Stimulated activated CD4-positive, alpha-beta T cell treated with anti-CD3 and anti-CD28 coated beads, Interleukin-2, amount 100 ng/mL, for 4 hours (primary cell): ENCODE data around the gene TACR1.

Source experiments
- DNase-seq: peaks from one replicate; pipeline ENCODE4 v3.0.0-alpha.2; 2020; ENCODE audit warnings: low read depth

Gene TACR1

GRCh38 chr2:75018162-75018561 is 181.2 kb downstream of the TACR1 start:
- no peak for DNase-seq

DNA sequence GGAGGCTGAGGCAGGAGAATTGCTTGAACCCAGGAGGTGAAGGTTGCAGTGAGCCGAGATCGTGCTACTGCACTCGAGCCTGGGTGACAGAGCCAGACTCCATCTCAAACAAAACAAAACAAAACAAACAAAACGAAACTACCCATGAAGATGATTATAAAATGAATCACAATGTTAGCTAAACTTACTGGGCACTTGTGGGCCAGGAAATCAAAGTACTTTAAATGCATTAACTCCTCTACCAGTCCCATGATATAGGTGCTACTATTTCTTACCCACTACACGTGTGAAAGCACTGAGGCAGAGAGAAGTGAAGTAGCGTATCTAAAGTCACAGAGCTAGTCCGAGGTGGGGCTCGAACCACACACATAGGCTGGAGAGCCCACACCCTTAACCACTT is 187.2 kb downstream of the TACR1 start:
- no peak for DNase-seq

DNA sequence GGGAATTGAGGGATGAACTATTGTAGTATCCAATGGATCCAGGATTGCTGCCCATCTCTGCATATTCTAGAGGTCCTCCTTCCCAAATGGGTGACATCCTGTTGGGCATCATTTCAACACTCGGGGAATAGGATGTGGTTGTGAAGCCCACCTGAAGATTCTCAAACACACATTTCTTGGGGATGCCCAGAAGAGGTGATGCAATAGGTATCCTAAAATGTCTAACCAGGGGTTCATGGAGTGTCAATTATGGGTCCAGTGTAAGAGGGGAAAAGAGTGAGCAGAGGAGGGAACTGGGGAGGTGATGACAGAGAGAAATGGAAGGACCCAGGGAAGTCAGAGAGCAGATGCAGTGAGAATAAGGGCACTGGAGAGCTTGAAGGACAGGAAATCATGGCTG is 188.7 kb downstream of the TACR1 start:
- DNase-seq = no peak

- no peak for DNase-seq
Measured at GRCh38 chr2:75007819-75008218, 191.5 kb downstream of the TACR1 start.

GRCh38 chr2:75007061-75007460 is 192.3 kb downstream of the TACR1 start:
- no peak for DNase-seq

- no peak for DNase-seq
Measured at GRCh38 chr2:75006041-75006440, 193.3 kb downstream of the TACR1 start.

- DNase-seq = no peak
Measured at GRCh38 chr2:75003773-75004172, 195.5 kb downstream of the TACR1 start.

DNA sequence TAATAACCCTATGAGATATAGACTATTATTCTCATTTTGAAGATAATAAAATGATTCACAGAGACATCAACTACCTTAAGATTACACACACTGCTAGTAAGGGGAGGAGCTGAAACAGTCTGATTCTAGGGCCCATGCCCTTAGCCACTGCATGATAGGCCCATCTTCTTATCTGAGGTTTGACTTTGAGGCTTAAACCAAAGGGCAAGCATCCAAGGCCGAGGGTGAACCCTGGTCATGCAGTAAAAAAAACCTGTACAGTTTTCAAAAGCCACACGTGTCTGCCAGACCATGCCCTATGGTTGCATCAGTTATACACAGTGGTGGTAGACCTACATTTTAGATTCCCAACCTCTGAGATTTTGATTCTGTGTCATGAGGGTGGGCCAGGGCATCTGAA is 196.0 kb downstream of the TACR1 start:
- no peak for DNase-seq

DNA sequence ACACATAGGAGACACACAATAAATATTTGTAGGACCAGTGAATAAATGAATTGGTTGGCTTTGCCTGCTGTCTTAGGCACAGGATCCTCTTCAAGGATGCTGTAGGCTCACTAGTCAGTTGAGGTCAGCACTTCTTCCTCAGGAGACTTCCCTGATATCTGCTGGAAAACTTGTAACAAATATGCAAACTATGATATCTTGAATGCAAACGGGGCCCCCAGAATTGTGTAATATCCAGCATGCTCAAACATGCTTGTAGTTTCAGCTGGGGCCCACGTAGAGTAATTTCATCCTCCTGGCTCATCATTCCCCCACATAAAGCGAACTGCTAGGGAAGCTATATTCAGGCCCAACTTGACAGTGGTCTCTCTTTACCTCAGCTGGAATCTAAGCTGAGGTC is 197.3 kb downstream of the TACR1 start:
- DNase-seq = no peak

DNA sequence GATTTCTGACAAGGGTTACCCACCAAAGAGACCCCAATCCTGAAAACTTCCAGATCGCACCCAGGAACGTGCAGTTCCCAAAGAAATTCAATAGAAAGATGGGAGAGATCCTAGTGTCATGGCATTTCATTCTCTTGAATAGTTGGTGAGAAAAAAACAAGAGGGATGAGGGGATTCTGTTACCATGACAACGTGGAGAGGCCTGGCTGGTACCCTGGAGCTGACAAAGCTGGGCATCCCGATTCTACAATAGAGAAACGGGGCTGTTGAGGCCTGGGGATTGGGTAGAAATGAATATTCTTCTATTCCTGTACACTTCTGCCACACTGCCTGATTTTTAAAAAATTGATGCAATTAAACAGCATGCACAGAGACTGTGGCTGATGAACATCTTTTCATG is 199.9 kb downstream of the TACR1 start:
- DNase-seq = no peak
